Stimulated activated CD8-positive, alpha-beta memory T cell treated with anti-CD3 and anti-CD28 coated beads, Interleukin-4, amount 100 ng/mL, for 1 hour (primary cell): Measurements from ENCODE around the gene KLF4.
"Not testable (repeated sequence)": the region's sequence is repeated elsewhere in the genome, so short reads cannot be mapped to it uniquely, and the experiment has no call there.

Experiments
- DNase-seq, 2 donors: peaks; one replicate each; pipeline ENCODE4 v3.0.0-alpha.2; 2020; ENCODE audit warnings: low read depth in 2 of 2, low spot score in 1 of 2

The KLF4 gene

GRCh38 chr9:107489687-107490605 is at the start of gene KLF4:
Gene KLF4, minus strand, starts transcription at chr9:107489769. Its CDS starts 597 bp downstream, at chr9:107489172.
- no peak for DNase-seq

GRCh38 chr9:107536462-107536861 is 46.9 kb upstream of the KLF4 start:
- no peak for DNase-seq

- no peak for DNase-seq
Measured at GRCh38 chr9:107534510-107535078, 45.0 kb upstream of the KLF4 start.

- no peak for DNase-seq
Measured at GRCh38 chr9:107530679-107531078, 41.1 kb upstream of the KLF4 start.

GRCh38 chr9:107528686-107529085 is 39.1 kb upstream of the KLF4 start:
- DNase-seq = no peak

- no peak for DNase-seq
Measured at GRCh38 chr9:107523539-107523938, 34.0 kb upstream of the KLF4 start.

GRCh38 chr9:107520186-107520585 is 30.6 kb upstream of the KLF4 start:
- no peak for DNase-seq

- no peak for DNase-seq
Measured at GRCh38 chr9:107518037-107518807, 28.7 kb upstream of the KLF4 start.

- DNase-seq = no peak
Measured at GRCh38 chr9:107513464-107514100, 24.0 kb upstream of the KLF4 start.

GRCh38 chr9:107504585-107505455 is 15.3 kb upstream of the KLF4 start:
- no peak for DNase-seq

GRCh38 chr9:107502464-107502863 is 12.9 kb upstream of the KLF4 start:
- no peak for DNase-seq

GRCh38 chr9:107500421-107501200 is 11.0 kb upstream of the KLF4 start:
- DNase-seq = not testable (repeated sequence)

GRCh38 chr9:107496976-107497375 is 7.4 kb upstream of the KLF4 start:
- DNase-seq = no peak

- DNase-seq = no peak
Measured at GRCh38 chr9:107492381-107492970, 2.9 kb upstream of the KLF4 start.

- DNase-seq = no peak
Measured at GRCh38 chr9:107491081-107492053, 1.8 kb upstream of the KLF4 start.

- DNase-seq = not testable (repeated sequence)
Measured at GRCh38 chr9:107490606-107490970, 1.0 kb upstream of the KLF4 start.

GRCh38 chr9:107489144-107489673 is 360 bp downstream of the KLF4 start:
- no peak for DNase-seq
